NCI-H2196 (cell line): ENCODE measurements around the gene POLR2J3.
"Not testable (repeated sequence)": the region's sequence is repeated elsewhere in the genome, so short reads cannot be mapped to it uniquely, and the experiment has no call there.

ENCODE experiments used
- DNase-seq: peaks from one replicate; lab custom pipeline; 2025; ENCODE audit not compliant: unreplicated experiment; lab: John Stamatoyannopoulos, UW

POLR2J3 gene

GRCh38 chr7:102589857-102590256 is 17.5 kb upstream of the POLR2J3 start:
- DNase-seq, result not testable (repeated sequence)

DNA sequence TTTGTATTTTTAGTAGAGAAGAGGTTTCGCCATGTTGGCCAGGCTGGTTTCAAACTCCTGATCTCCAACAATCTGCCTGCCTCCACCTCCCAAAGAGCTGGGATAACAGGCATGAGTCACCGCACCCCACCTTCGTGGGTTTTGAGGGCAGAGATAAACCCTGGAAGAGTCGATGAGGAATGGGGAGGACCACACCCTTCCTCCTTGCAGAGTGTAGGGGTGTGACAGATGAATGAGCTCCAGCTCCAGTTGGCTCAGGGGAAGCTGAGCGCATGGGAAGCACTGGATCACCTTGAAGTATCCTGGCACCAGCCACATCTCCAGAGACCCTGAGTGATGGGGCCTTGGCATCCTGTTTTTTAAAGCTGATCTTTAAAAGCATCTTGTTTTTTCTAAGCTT is 11.1 kb upstream of the POLR2J3 start:
- DNase-seq, result not testable (repeated sequence)

- not testable (repeated sequence) for DNase-seq
Measured at GRCh38 chr7:102581722-102582121, 9.3 kb upstream of the POLR2J3 start.

DNA sequence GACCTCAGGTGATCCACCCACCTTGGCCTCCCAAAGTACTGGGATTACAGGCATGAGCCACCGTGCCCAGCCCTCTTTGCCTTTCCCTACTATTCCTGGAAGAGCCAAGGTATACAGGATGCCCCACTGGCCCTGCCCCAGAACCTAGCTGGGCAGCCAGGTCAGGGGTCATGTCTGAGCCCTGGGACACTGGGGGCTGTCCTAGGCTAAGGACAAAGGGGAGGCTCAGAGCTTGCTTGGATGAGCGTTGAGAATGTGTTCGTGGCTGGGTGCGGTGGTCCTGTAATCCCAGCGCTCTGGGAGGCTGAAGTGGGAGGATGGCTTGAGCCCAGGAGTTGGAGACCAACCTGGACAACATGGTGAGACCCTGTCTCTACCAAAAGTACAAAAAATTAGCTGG is 6.1 kb upstream of the POLR2J3 start:
- not testable (repeated sequence) for DNase-seq

DNA sequence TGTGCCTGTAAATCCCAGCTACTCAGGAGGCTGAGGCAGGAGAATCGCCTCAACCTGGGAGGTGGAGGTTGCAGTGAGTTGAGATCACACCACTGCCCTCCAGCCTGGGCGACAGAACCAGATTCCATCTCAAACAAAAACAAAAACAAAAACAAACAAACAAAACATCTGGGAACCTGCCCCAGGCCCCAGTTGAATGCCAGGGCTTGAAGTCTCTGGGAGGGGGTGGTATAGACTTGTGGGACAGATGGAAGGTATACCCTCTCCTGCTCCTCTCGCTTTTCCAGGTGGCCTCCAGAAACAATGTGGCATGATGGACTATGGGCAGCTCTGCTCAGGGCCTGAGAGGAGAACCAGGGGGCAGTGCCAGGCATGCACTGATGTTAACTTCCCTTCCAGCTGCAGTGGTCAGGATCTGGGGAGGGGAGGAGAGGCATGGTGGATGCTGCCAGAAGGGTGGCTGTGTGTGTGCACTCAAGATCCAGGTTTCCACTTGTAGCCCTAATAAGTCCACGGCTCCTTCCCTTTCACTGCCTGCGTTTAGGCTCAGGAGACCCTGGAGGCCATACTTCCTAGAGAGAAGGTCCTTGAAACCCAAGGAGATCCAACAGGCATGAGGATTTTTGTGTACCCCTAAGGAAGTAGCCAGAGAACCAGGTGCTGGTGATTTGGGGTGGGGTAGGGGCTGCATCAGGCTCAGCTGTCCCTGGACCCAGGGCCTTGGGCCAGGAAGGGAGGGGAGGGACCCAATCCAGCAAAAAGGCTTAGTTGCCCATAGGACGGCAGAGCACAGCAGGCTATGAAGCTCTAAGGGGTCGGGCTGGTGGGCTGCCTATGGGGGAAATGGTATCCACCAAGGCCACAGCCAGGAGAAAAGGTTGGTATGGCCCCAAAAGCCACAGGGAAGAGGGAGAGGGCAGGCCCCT is 5.2 kb upstream of the POLR2J3 start:
- DNase-seq, result not testable (repeated sequence)

DNA sequence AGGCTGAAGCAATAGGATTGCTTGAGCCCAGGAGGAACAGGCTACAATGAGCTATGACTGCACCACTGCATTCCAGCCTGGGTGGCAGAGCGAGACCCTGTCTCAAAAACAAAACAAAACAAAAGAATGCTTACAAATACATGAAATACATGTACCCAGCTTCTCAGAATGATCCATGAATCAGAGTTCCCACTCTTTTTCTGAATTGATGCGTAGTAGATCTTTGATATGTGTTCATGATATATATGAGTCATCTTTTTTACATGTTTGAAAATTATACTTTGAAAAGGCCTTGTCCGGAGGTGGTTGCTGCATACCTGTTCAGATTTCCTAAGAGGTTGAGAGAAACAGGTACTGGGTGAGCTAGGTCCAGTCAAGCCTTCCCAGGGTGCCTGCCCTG is 4.0 kb upstream of the POLR2J3 start:
- not testable (repeated sequence) for DNase-seq

GRCh38 chr7:102574607-102575006 is 2.2 kb upstream of the POLR2J3 start:
- DNase-seq, result not testable (repeated sequence)

DNA sequence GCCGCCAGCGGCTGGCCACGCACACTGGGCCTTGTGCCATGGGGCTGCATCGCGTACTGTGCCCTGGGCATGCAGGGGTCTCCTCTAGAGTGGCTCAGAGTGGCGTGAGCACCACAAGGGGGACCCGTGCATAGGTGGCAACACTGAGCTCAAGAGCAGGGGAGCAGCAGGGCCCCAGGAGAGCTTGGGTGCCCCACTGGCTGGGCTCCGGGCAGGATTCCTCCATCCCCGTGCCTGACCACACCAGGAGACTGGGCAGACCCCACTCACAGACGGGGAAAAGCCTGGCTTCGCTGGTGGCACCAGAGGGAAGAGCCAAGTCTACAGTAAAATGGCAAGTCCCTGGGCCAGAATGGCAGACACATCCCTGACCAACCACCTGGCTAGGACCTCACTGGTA is 3.8 kb downstream of the POLR2J3 start:
- DNase-seq, result not testable (repeated sequence)

DNA sequence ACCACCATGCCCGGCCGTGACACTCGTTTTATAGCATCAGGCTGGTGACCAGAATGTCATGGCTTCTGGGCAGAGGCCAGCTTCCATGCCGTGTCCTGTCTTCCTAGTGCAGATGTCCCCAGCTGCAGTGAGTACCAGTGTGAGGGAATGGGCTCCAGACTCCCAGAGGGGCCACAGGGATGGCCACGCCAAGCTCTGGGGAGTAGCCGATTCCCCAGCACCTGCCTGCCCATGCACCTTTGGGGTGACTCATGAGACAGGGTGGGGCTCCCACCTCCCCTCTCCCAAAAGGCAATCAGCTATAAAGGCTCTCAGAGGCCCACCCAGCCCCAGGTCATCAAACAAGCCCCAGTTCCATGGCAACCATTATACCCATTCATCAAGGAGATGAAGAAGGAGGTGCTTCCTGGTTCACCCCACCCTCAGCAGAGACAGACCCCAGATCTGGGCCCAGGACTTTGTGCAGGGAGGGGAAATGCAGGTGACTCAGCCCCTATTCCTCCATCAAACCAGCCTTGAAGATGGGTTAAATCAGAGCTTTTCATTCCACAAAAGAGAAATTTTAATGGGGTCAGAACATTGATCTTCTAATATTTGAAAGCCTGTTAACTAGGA is 21.5 kb downstream of the POLR2J3 start, which contains the start of gene SPDYE2:
TSS of gene SPDYE2 (plus strand) at position 419 of the 615 bp plus-strand sequence. CDS start 2,030 bp downstream, outside the sequence.
- DNase-seq, result not testable (repeated sequence)

DNA sequence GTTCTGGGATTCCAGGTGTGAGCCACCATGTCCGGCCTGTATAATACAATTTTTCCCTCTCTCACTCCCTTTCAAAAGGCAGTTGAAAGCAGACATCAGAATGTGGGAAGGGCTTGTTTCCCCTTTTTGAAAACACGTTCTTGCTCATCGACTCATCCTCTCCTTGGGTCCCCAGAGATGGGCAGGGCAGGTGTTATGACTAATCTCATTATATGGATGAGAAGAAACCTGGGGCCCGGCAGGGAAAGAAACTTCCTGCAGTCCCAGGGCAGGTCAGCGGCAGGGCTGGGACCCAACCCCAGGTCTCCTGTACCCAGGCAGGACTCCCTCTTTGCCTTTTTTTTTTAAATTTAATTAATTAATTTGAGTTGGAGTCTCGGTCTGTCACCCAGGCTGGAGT is 26.0 kb downstream of the POLR2J3 start:
- not testable (repeated sequence) for DNase-seq

- DNase-seq, result not testable (repeated sequence)
Measured at GRCh38 chr7:102545288-102545687, 27.1 kb downstream of the POLR2J3 start.

DNA sequence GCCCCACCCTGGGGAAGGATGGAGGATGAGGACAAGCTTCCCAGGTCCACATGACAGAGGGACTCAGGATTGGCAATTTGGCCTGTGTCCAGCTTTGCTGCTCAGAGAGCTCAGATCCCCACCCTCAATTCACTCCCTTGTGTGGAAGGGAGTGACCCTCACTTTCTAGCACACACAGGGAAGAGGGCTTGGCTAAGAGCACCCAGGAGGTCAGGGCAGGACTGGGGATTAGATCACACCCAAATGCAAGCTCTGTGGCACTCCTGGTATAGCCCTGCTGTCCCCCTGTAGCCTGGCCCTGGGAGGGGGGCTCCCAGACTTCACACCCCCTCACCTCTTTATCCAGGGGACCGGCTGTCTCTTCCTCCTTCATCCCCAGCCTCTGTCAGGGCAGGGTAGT is 28.0 kb downstream of the POLR2J3 start:
- DNase-seq, result not testable (repeated sequence)

- DNase-seq, result not testable (repeated sequence)
Measured at GRCh38 chr7:102543596-102543995, 28.8 kb downstream of the POLR2J3 start, which contains the start of gene UPK3BL2. UPK3BL2 (minus strand) TSS chr7:102543696; CDS start chr7:102543636, 60 bp downstream.

DNA sequence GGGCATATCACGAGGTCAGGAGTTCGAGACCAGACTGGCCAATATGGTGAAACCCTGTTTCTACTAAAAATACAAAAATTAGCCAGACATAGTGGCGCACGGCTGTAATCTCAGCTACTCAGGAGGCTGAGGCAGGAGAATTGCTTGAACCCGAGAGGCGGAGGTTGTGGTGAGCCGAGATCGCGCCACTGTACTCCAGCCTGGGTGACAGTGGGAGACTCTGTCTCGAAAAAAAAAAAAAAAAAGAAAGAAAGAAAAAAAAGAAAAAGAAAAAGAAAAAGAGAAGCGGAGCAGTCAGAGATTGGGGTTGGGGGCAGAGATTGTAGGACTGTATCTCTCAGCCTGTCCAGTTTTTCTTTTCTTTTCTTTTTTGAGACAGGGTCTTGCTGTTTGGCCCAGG is 29.6 kb downstream of the POLR2J3 start:
- not testable (repeated sequence) for DNase-seq

- DNase-seq, result not testable (repeated sequence)
Measured at GRCh38 chr7:102542083-102542482, 30.3 kb downstream of the POLR2J3 start.

DNA sequence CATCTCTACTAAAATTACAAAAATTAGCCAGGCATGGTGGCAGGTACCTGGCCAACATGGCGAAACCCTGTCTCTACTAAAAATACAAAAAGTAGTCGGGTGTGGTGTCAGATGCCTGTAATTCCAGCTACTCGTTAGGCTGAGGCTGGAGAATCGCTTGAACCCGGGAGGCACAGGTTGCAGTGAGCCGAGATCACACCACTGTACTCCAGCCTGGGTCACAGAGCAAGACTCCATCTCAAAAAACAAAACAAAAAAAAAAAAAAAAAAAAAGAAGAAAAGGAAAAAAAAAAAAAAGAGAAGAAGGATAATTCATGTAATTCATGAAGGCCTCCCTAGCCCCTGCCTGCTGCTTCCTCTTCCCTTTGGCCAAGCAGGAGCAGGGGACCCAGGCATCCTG is 31.8 kb downstream of the POLR2J3 start:
- DNase-seq, result not testable (repeated sequence)

DNA sequence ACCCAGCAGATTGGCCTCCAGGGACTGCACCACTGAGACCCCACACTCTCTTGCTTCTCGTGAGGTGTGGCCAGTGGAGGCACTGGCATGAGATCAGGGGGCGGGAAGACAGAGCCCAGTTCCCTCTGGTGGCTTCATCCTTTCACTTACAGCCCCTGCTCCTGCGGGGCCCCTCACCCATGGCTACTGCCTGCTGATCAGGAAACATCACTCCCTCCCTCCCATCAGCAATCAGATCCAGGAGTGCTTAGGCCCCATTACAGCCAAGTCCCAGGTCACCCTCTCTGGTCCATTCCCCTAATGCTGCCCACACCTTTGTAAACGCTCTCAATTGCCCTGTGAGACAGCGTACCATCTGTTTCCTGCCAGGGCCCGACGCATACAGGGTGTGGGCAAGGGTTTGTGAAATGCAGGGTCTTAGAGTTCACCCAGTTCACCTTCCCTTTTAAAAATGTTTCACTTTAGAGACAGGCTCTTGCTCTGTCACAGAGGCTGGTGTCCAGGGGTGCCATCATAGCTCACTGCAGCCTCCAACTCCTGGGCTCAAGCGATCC is 37.2 kb downstream of the POLR2J3 start:
- not testable (repeated sequence) for DNase-seq

- not testable (repeated sequence) for DNase-seq
Measured at GRCh38 chr7:102532127-102532526, 40.3 kb downstream of the POLR2J3 start.

DNA sequence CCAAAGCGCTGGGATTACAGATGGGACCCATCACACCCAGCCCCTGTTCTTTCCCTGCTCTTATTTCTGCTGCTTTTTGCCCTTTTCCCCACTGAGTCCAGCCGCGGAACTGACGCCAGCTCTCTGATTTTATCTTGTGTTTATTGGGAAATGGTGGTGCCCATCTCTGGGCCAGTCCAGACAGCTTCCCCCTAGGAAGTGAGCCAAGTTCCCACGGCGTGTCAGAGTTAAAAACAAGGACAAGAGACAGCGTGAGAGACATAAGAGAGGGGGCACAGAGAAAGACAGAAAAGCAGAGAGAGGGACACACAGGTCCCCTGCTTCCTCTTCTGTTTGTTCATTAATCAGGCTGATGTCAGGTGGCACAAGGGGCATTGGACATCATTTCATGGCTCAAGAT is 40.8 kb downstream of the POLR2J3 start:
- DNase-seq, result not testable (repeated sequence)

- DNase-seq, result not testable (repeated sequence)
Measured at GRCh38 chr7:102527822-102528793, 44.3 kb downstream of the POLR2J3 start.
